SU-DHL-6 (cell line): ENCODE results near the gene RPTOR.
"Not testable (repeated sequence)": the region's sequence is repeated elsewhere in the genome, so short reads cannot be mapped to it uniquely, and the experiment has no call there.

Experiments used
- H2AFZ ChIP-seq: fragments of 200-600 bp; sonication (generic); 2 replicates; pipeline ENCODE4 v1.6.1; 2014; ENCODE audit warnings: low read depth, mild to moderate bottlenecking, moderate library complexity, mixed read lengths, antibody characterized with exemption, low read length; ENCODE audit not compliant: severe bottlenecking
- H3F3A ChIP-seq: fragments of 200-600 bp; shearing (Covaris generic); 2 replicates; pipeline ENCODE4 v1.6.0; 2016; ENCODE audit warnings: antibody characterized with exemption, mild to moderate bottlenecking; ENCODE audit not compliant: insufficient read depth
- H3K27ac ChIP-seq: fragments of 200-600 bp; sonication (generic); 2 replicates; pipeline ENCODE4 v1.5.1; 2016; ENCODE audit warnings: low read depth, mild to moderate bottlenecking, low read length, moderate library complexity, mixed read lengths
- H3K27me3 ChIP-seq: fragments of 200-600 bp; sonication (generic), shearing (Covaris generic); 2 replicates; pipeline ENCODE4 v1.6.0; 2014; ENCODE audit warnings: mild to moderate bottlenecking, low read length
- H3K36me3 ChIP-seq: fragments of 200-600 bp; sonication (generic); 2 replicates; pipeline ENCODE4 v1.6.1; 2014; ENCODE audit warnings: mild to moderate bottlenecking, low read length, mixed read lengths
- H3K4me2 ChIP-seq: fragments of 300-600, 200-600 bp; shearing (Covaris generic), sonication (generic); 2 replicates; pipeline ENCODE4 v1.6.0; 2014; ENCODE audit warnings: low read length, low read depth, mild to moderate bottlenecking; ENCODE audit not compliant: poor library complexity, severe bottlenecking
- H3K4me3 ChIP-seq: fragments of 200-600 bp; sonication (generic); 2 replicates; pipeline ENCODE4 v1.5.1; 2014; ENCODE audit warnings: antibody characterized with exemption, low read length, mild to moderate bottlenecking, mixed read lengths; ENCODE audit not compliant: insufficient read depth, poor library complexity, severe bottlenecking
- H3K79me2 ChIP-seq: fragments of 200-600 bp; sonication (generic); 2 replicates; pipeline ENCODE4 v1.6.1; 2014; ENCODE audit warnings: mild to moderate bottlenecking, low read length, moderate library complexity; ENCODE audit not compliant: insufficient read depth
- H3K9ac ChIP-seq: fragments of 200-600 bp; sonication (generic); 2 replicates; pipeline ENCODE4 v1.7.0; 2014; ENCODE audit warnings: mild to moderate bottlenecking, low read length
- H3K9me2 ChIP-seq: fragments of 200-600 bp; sonication (generic); replicated peaks from 2 replicates; pipeline ENCODE4 v1.6.1; 2014; ENCODE audit warnings: low read length; ENCODE audit not compliant: insufficient read depth
- H3K9me3 ChIP-seq: fragments of 200-600 bp; sonication (generic); 2 replicates; pipeline ENCODE4 v1.6.1; 2014; ENCODE audit warnings: low read length, mixed read lengths; ENCODE audit not compliant: insufficient read depth
- H4K20me1 ChIP-seq: fragments of 200-600 bp; sonication (generic); 2 replicates; pipeline ENCODE4 v1.6.1; 2014; ENCODE audit warnings: low read depth, mild to moderate bottlenecking, antibody characterized with exemption, low read length, moderate library complexity, mixed read lengths
- EZH2phosphoT487 ChIP-seq: fragments of 200-600 bp; sonication (generic), shearing (Covaris generic); conservative IDR thresholded peaks from 2 replicates; pipeline ENCODE4 v1.6.1; 2018; ENCODE audit warnings: mild to moderate bottlenecking, antibody characterized with exemption, low read length, moderate library complexity, mixed read lengths
- TF ChIP-seq, protein P1 (sequence below): fragments of 200-600 bp; sonication (generic); IDR thresholded peaks from one replicate; pipeline ENCODE4 v1.5.1; 2017; ENCODE audit warnings: antibody characterized with exemption, mild to moderate bottlenecking, low read length, moderate library complexity; ENCODE audit not compliant: insufficient read depth, poor library complexity, severe bottlenecking

RPTOR gene

GRCh38 chr17:80874866-80875445 lies 330.3 kb downstream of the RPTOR start:
- Histone ChIP-seq H3K79me2 (no peaks in the 10 kb centered on the region), H3K9ac (no peak overlapping the region), H2AFZ (no peak overlapping the region), H4K20me1 (no peaks in the 10 kb centered on the region), H3K36me3 (no peaks in the 10 kb centered on the region), H3K27ac (no peak overlapping the region), H3K4me2 (no peak overlapping the region), H3K9me3 (no peaks in the 10 kb centered on the region), H3K27me3 (no peaks in the 10 kb centered on the region), H3K9me2 (no peaks in the 10 kb centered on the region), H3F3A (no peaks in the 10 kb centered on the region), H3K4me3 (no peak overlapping the region)
- TF ChIP-seq EZH2phosphoT487 = no peak
- TF ChIP-seq, protein P1, sequence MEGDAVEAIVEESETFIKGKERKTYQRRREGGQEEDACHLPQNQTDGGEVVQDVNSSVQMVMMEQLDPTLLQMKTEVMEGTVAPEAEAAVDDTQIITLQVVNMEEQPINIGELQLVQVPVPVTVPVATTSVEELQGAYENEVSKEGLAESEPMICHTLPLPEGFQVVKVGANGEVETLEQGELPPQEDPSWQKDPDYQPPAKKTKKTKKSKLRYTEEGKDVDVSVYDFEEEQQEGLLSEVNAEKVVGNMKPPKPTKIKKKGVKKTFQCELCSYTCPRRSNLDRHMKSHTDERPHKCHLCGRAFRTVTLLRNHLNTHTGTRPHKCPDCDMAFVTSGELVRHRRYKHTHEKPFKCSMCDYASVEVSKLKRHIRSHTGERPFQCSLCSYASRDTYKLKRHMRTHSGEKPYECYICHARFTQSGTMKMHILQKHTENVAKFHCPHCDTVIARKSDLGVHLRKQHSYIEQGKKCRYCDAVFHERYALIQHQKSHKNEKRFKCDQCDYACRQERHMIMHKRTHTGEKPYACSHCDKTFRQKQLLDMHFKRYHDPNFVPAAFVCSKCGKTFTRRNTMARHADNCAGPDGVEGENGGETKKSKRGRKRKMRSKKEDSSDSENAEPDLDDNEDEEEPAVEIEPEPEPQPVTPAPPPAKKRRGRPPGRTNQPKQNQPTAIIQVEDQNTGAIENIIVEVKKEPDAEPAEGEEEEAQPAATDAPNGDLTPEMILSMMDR = no peak

- not testable (repeated sequence) for H3K4me3 ChIP-seq, H3K4me2 ChIP-seq, H3K9me3 ChIP-seq, H3K27ac ChIP-seq, H3K36me3 ChIP-seq, H4K20me1 ChIP-seq, H2AFZ ChIP-seq, H3K27me3 ChIP-seq, H3F3A ChIP-seq, H3K9ac ChIP-seq, H3K9me2 ChIP-seq, H3K79me2 ChIP-seq
Measured at GRCh38 chr17:80875480-80875995, 330.9 kb downstream of the RPTOR start.

DNA sequence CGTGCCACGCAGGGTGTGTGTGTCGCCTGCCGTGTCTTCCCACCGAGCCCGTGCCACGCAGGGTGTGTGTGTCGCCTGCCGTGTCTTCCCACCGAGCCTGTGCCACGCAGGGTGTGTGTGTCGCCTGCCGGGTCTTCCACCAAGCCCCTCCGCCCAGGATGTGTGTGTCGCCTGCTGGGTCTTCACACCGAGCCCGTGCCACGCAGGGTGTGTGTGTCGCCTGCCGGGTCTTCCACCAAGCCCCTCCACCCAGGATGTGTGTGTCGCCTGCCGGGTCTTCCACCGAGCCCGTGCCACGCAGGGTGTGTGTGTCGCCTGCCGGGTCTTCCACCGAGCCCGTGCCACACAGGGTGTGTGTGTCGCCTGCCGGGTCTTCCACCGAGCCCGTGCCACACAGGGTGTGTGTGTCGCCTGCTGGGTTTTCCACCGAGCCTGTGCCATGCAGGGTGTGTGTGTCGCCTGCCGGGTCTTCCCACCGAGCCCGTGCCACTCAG lies 331.9 kb downstream of the RPTOR start:
- not testable (repeated sequence) for H3K4me2 ChIP-seq, H3K9me3 ChIP-seq, H3K36me3 ChIP-seq

DNA sequence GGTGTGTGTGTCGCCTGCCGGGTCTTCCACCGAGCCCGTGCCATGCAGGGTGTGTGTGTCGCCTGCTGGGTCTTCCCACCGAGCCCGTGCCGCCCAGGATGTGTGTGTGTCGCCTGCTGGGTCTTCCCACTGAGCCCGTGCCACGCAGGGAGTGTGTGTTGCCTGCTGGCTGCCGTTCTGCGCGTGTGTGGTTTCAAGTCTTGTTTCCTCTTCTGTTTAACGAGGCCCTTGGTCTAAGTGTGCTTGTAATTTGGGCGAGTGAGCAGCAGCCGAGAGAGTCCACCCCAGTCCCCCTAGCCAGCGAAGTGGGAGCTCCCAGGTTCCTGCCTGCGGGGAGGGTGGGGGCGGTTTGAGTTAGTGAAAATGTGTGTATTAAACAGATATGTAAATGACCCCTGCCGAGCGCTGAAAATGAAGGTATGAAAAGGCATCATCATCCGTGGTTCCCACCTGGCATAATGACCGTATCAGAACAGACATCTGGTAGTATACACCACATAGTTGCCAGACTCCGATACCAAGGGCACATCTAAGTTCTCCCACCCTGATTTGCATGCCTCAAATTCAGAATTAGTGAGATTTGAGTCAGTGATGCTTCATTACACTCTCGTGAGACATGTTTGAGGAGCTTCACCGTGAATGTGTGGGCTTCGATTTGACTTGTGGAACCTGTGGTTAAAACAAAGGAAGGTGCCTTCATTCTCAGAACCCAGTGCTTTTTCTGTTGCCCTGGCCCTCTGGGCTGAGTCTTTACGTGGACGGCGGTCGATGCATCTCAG lies 332.5 kb downstream of the RPTOR start:
- no peak overlapping the region for H2AFZ ChIP-seq
- H3F3A ChIP-seq = no peaks in the 10 kb centered on the region
- H3K4me2 ChIP-seq = peak overlapping the region; percentile 24
- no peaks in the 10 kb centered on the region for H3K9me2 ChIP-seq
- TF ChIP-seq, protein P1 = no peak
- no peak for TF ChIP-seq EZH2phosphoT487
- H3K4me3 ChIP-seq = no peak overlapping the region
- H3K9me3 ChIP-seq = no peaks in the 10 kb centered on the region
- peak overlapping the region; percentile 77 for H3K27ac ChIP-seq
- H3K36me3 ChIP-seq = no peaks in the 10 kb centered on the region
- no peaks in the 10 kb centered on the region for H3K27me3 ChIP-seq
- H4K20me1 ChIP-seq = no peaks in the 10 kb centered on the region
- no peaks in the 10 kb centered on the region for H3K79me2 ChIP-seq
- peak overlapping the region; percentile 18; the same call in 1 of the 2 replicates for H3K9ac ChIP-seq

More for the DNA sequence above, 331.9 kb downstream of the RPTOR start:
- H3K27ac ChIP-seq = peak overlapping the region; percentile 77
- H3F3A ChIP-seq, H3K79me2 ChIP-seq, H3K4me3 ChIP-seq, H3K27me3 ChIP-seq, H2AFZ ChIP-seq, H3K9me2 ChIP-seq, H4K20me1 ChIP-seq: not testable (repeated sequence)
- peak overlapping the region; percentile 18; the same call in 1 of the 2 replicates for H3K9ac ChIP-seq
